Ovary (tissue), 3 donors: Measurements from ENCODE around the gene DPAGT1.

ENCODE experiments used
- CTCF ChIP-seq, 3 donors: fragments of 450-650 bp in 2 of 3; fragments of 200-600 bp in 1 of 3; IDR thresholded peaks; one replicate each; pipeline versions ENCODE4 v1.5.1 to v1.8.0; 2016 to 2022; ENCODE audit warnings: antibody characterized with exemption in 3 of 3, mild to moderate bottlenecking in 1 of 3
- POLR2A ChIP-seq: fragments of 450-650 bp; IDR thresholded peaks from one replicate; pipeline ENCODE4 v1.6.1; 2017; ENCODE audit warnings: antibody characterized with exemption, mild to moderate bottlenecking, moderate library complexity
- donor health status: DM: no; HTN: no; CAD: no.

GRCh38 chr11:119148720-119149017 lies 47.0 kb upstream of the DPAGT1 start:
- TF ChIP-seq CTCF (IDR thresholded peaks at IDR 0.05), result no peak
- TF ChIP-seq POLR2A, result no peak
